Neural cell (in vitro differentiated cells): ENCODE measurements around the gene ASB10. TPM values are rescaled to one million over a fixed set of nuclear protein-coding genes. Genes with fewer than 3 reads are reported as not detected.

Experiments used
- H2AFZ ChIP-seq: fragments of 200-600, 300-800 bp; sonication (generic), shearing (Covaris generic); 2 replicates; pipeline ENCODE4 v1.6.0; 2014; ENCODE audit warnings: low read depth, mild to moderate bottlenecking, antibody characterized with exemption, low read length, moderate library complexity
- H3F3A ChIP-seq: fragments of 200-600 bp; shearing (Covaris generic); 2 replicates; pipeline ENCODE4 v1.6.1; 2016; ENCODE audit warnings: mild to moderate bottlenecking, moderate library complexity, mixed read lengths, antibody characterized with exemption, low read length; ENCODE audit not compliant: insufficient read depth, poor library complexity, severe bottlenecking
- H3K27ac ChIP-seq: fragments of 200-600, 300-800 bp; sonication (generic), shearing (Covaris generic); 2 replicates; pipeline ENCODE4 v1.5.1; 2014; ENCODE audit warnings: mild to moderate bottlenecking, low read length, moderate library complexity
- H3K27me3 ChIP-seq: fragments of 300-800, 200-600 bp; sonication (generic), shearing (Covaris generic); 2 replicates; pipeline ENCODE4 v1.6.0; 2014; ENCODE audit warnings: mild to moderate bottlenecking, low read depth, low read length, moderate library complexity; ENCODE audit not compliant: insufficient read depth
- H3K36me3 ChIP-seq: fragments of 300-800, 200-600 bp; sonication (generic), shearing (Covaris generic); 2 replicates; pipeline ENCODE4 v1.5.1; 2014; ENCODE audit warnings: mild to moderate bottlenecking, antibody characterized with exemption, low read length, moderate library complexity; ENCODE audit not compliant: insufficient read depth
- H3K4me2 ChIP-seq: fragments of 300-800, 200-600 bp; sonication (generic), shearing (Covaris generic); 2 replicates; pipeline ENCODE4 v1.6.0; 2014; ENCODE audit warnings: mild to moderate bottlenecking, low read length
- H3K4me3 ChIP-seq: fragments of 300-800, 200-600 bp; sonication (generic), shearing (Covaris generic); 2 replicates; pipeline ENCODE4 v1.5.1; 2014; ENCODE audit warnings: mild to moderate bottlenecking, low read length, moderate library complexity
- H3K79me2 ChIP-seq: fragments of 200-600 bp; shearing (Covaris generic); replicated peaks from 2 replicates; pipeline ENCODE4 v1.6.0; 2014; ENCODE audit warnings: mild to moderate bottlenecking, low read length, moderate library complexity; ENCODE audit not compliant: insufficient read depth
- H3K9ac ChIP-seq: fragments of 300-800, 200-600 bp; sonication (generic), shearing (Covaris generic); 2 replicates; pipeline ENCODE4 v1.6.1; 2016; ENCODE audit warnings: mild to moderate bottlenecking, low read length, mixed read lengths
- H3K9me2 ChIP-seq: fragments of 200-600 bp; shearing (Covaris generic); 2 replicates; pipeline ENCODE4 v1.6.1; 2016; ENCODE audit warnings: mild to moderate bottlenecking, low read length, mixed read lengths; ENCODE audit not compliant: insufficient read depth
- H3K9me3 ChIP-seq: fragments of 200-600, 300-800 bp; sonication (generic), shearing (Covaris generic); 2 replicates; pipeline ENCODE4 v1.6.1; 2016; ENCODE audit warnings: mild to moderate bottlenecking, mixed run types, low read length, moderate library complexity, mixed read lengths
- H4K20me1 ChIP-seq: fragments of 200-600 bp; shearing (Covaris generic); 2 replicates; pipeline ENCODE4 v1.6.1; 2016; ENCODE audit warnings: mild to moderate bottlenecking, mixed run types; ENCODE audit not compliant: insufficient read depth
- CTCF ChIP-seq: fragments of 450-650 bp; IDR thresholded peaks from 2 replicates; pipeline ENCODE4 v1.5.1; 2014; ENCODE audit warnings: antibody characterized with exemption, mild to moderate bottlenecking, moderate library complexity; ENCODE audit not compliant: poor library complexity, severe bottlenecking
- EP300 ChIP-seq: fragments of 450-650 bp; conservative IDR thresholded peaks from 2 replicates; pipeline ENCODE4 v1.6.1; 2014; ENCODE audit warnings: antibody characterized with exemption, mild to moderate bottlenecking, moderate library complexity; ENCODE audit not compliant: poor library complexity, severe bottlenecking
- EZH2 ChIP-seq: fragments of 200-600, 300-800 bp; shearing (Covaris generic), sonication (generic); IDR thresholded peaks from 2 replicates; pipeline ENCODE4 v1.6.1; 2014; ENCODE audit warnings: antibody characterized with exemption, low read length, borderline replicate concordance, mild to moderate bottlenecking; ENCODE audit not compliant: insufficient read depth, poor library complexity, severe bottlenecking
- MXI1 ChIP-seq: fragments of 450-650 bp; conservative IDR thresholded peaks from 2 replicates; pipeline ENCODE4 v1.6.1; 2014; ENCODE audit warnings: antibody characterized with exemption, mild to moderate bottlenecking; ENCODE audit not compliant: poor library complexity, severe bottlenecking
- POLR2AphosphoS5 ChIP-seq: IDR thresholded peaks from 2 replicates; pipeline ENCODE4 v1.6.1; 2012
- RAD21 ChIP-seq: fragments of 450-650 bp; conservative IDR thresholded peaks from 2 replicates; pipeline ENCODE4 v1.6.1; 2014; ENCODE audit warnings: antibody characterized with exemption, mild to moderate bottlenecking, moderate library complexity
- REST ChIP-seq: IDR thresholded peaks from 2 replicates; pipeline ENCODE4 v1.6.1; 2012; ENCODE audit warnings: borderline replicate concordance
- SMC3 ChIP-seq: fragments of 450-650 bp; conservative IDR thresholded peaks from 2 replicates; pipeline ENCODE4 v1.6.1; 2014; ENCODE audit warnings: antibody characterized with exemption, mild to moderate bottlenecking, moderate library complexity; ENCODE audit not compliant: poor library complexity
- TAF1 ChIP-seq: IDR thresholded peaks from 2 replicates; pipeline ENCODE4 v1.6.1; 2012; ENCODE audit warnings: low read depth
- polyA plus RNA-seq: library from polyadenylated mRNA; depleted of rRNA; stranded (reverse); fragments of >200 nt; gene quantifications from 2 replicates; pipeline ENCODE4 v1.2.3, GENCODE V29; 2014

Gene ASB10
- polyA plus RNA-seq, 1 donor from 2014 or later = not detected

GRCh38 chr7:151176401-151176800 is 10.6 kb downstream of the ASB10 start:
- Histone ChIP-seq H3K4me3 (no peak overlapping the region), H3K27me3 (no peaks in the 10 kb centered on the region)

GRCh38 chr7:151175793-151176311 is 11.2 kb downstream of the ASB10 start:
- TF ChIP-seq SMC3 = no peak
- TF ChIP-seq EZH2 = no peak
- H3K9me3 ChIP-seq = no peaks in the 10 kb centered on the region
- H3K9me2 ChIP-seq = no peaks in the 10 kb centered on the region
- no peak overlapping the region for H3K27ac ChIP-seq
- H3K4me2 ChIP-seq = no peak overlapping the region
- H3K4me3 ChIP-seq = no peak overlapping the region
- no peaks in the 10 kb centered on the region for H3F3A ChIP-seq
- no peak overlapping the region for H2AFZ ChIP-seq
- H3K9ac ChIP-seq = no peak overlapping the region
- H3K36me3 ChIP-seq = no peaks in the 10 kb centered on the region
- no peaks in the 10 kb centered on the region for H3K79me2 ChIP-seq
- no peaks in the 10 kb centered on the region for H3K27me3 ChIP-seq
- H4K20me1 ChIP-seq = no peaks in the 10 kb centered on the region

More at GRCh38 chr7:151176401-151176800, 10.6 kb downstream of the ASB10 start:
- Histone ChIP-seq H3K9ac (no peak overlapping the region), H3K9me3 (no peaks in the 10 kb centered on the region), H3K79me2 (no peaks in the 10 kb centered on the region), H3K27ac (no peak overlapping the region), H3K4me2 (no peak overlapping the region), H4K20me1 (no peaks in the 10 kb centered on the region), H3K36me3 (no peaks in the 10 kb centered on the region), H2AFZ (no peak overlapping the region), H3K9me2 (no peaks in the 10 kb centered on the region), H3F3A (no peaks in the 10 kb centered on the region)
- no peak for TF ChIP-seq CTCF

GRCh38 chr7:151175047-151175792 is 11.8 kb downstream of the ASB10 start:
- Histone ChIP-seq H3K27me3 (peaks cover 5% of the 10 kb centered on the region), H4K20me1 (no peaks in the 10 kb centered on the region), H3K9ac (no peak overlapping the region), H3F3A (no peaks in the 10 kb centered on the region), H2AFZ (no peak overlapping the region), H3K27ac (no peak overlapping the region), H3K9me2 (no peaks in the 10 kb centered on the region), H3K79me2 (no peaks in the 10 kb centered on the region), H3K4me2 (no peak overlapping the region), H3K9me3 (no peaks in the 10 kb centered on the region), H3K4me3 (no peak overlapping the region), H3K36me3 (no peaks in the 10 kb centered on the region)
- TF ChIP-seq SMC3 = no peak
- TF ChIP-seq CTCF = no peak
- no peak for TF ChIP-seq EP300
- no peak for TF ChIP-seq TAF1
- no peak for TF ChIP-seq POLR2AphosphoS5
- no peak for TF ChIP-seq REST
- TF ChIP-seq MXI1 = no peak
- TF ChIP-seq RAD21 = no peak
- no peak for TF ChIP-seq EZH2
